CD4-positive, alpha-beta T cell (primary cell): Measurements from ENCODE around the gene CNOT6. TPM values are rescaled to one million over a fixed set of nuclear protein-coding genes. Genes with fewer than 3 reads are reported as not detected.

Source experiments
- ATAC-seq: fragments of 200-7000 bp; cut with Tn5 transposase; one replicate; pipeline ENCODE4 v1.10.0; 2022; ENCODE audit warnings: mild to moderate bottlenecking; ENCODE audit not compliant: poor library complexity
- CTCF ChIA-PET: fragments of 350-600 bp; sonication (Branson Sonifier 250); formaldehyde crosslinking; loops from one replicate; lab custom pipeline; 2021; ENCODE audit warnings: antibody characterized with exemption, inconsistent platforms; lab: Charles Lee
- POLR2A ChIA-PET: fragments of 350-600 bp; sonication (Branson Sonifier 250); formaldehyde crosslinking; loops from one replicate; lab custom pipeline; 2021; ENCODE audit warnings: antibody characterized with exemption, inconsistent platforms; lab: Charles Lee
- DNase-seq, 14 experiments: peaks; one replicate each; pipeline ENCODE4 v3.0.0-alpha.2; 2013 to 2020; ENCODE audit warnings: mixed read lengths in 2 of 14
- H3K27ac ChIP-seq, 2 donors: one replicate each; pipeline versions ENCODE4 v1.5.1 to v1.7.0; 2013; ENCODE audit warnings: low read length in 2 of 2, low read depth in 1 of 2, mild to moderate bottlenecking in 1 of 2
- H3K27me3 ChIP-seq, 2 experiments: 1 replicate in 1 of 2; 2 replicates in 1 of 2; pipeline versions ENCODE4 v1.6.1 to v1.7.0; 2013; ENCODE audit warnings: low read length in 2 of 2, control low read depth in 1 of 2, mild to moderate bottlenecking in 1 of 2, moderate library complexity in 1 of 2; ENCODE audit not compliant: insufficient read depth in 2 of 2, control insufficient read depth in 1 of 2
- H3K36me3 ChIP-seq: one replicate; pipeline ENCODE4 v1.6.1; 2013; ENCODE audit warnings: low read length, control low read depth; ENCODE audit not compliant: insufficient read depth
- H3K4me1 ChIP-seq: one replicate; pipeline ENCODE4 v1.6.1; 2013; ENCODE audit warnings: low read length, control low read depth; ENCODE audit not compliant: insufficient read depth
- H3K4me3 ChIP-seq: one replicate; pipeline ENCODE4 v1.5.1; 2013; ENCODE audit warnings: mild to moderate bottlenecking, low read length, moderate library complexity
- H3K9me3 ChIP-seq, 2 experiments: 1 replicate in 1 of 2; 2 replicates in 1 of 2; pipeline versions ENCODE4 v1.6.1 to v1.7.0; 2013; ENCODE audit warnings: low read length in 2 of 2, mild to moderate bottlenecking in 2 of 2, control low read depth in 1 of 2, moderate library complexity in 1 of 2; ENCODE audit not compliant: control insufficient read depth in 1 of 2, insufficient read depth in 1 of 2
- H3K27ac Mint-ChIP-seq: one replicate; pipeline ENCODE4 v1.8.0; 2020; ENCODE audit warnings: mixed read lengths
- H3K27me3 Mint-ChIP-seq: one replicate; pipeline ENCODE4 v1.8.0; 2021; ENCODE audit warnings: mixed read lengths
- H3K36me3 Mint-ChIP-seq: one replicate; pipeline ENCODE4 v1.8.0; 2021; ENCODE audit warnings: low read depth, mixed read lengths
- H3K4me1 Mint-ChIP-seq: one replicate; pipeline ENCODE4 v1.8.0; 2021; ENCODE audit warnings: low read depth, mixed read lengths
- H3K4me3 Mint-ChIP-seq: one replicate; pipeline ENCODE4 v1.8.0; 2020; ENCODE audit warnings: mild to moderate bottlenecking, mixed read lengths
- H3K9me3 Mint-ChIP-seq: one replicate; pipeline ENCODE4 v1.8.0; 2020; ENCODE audit warnings: mixed read lengths
- CTCF ChIP-seq: fragments of 200-600 bp; IDR thresholded peaks from one replicate; pipeline ENCODE4 v1.8.0; 2022; ENCODE audit warnings: antibody characterized with exemption, mild to moderate bottlenecking
- intact Hi-C, 2 experiments: fragments of 100-400 bp; cut with DNase I in 1 of 2; cut with micrococcal nuclease in 1 of 2; formaldehyde crosslinking; loops; one replicate each; pipeline versions ENCODE4 v1.15.1 to v1.9.0; 2023 to 2025; cut with DNase I, micrococcal nuclease
- total RNA-seq, 174 experiments: library from RNA in 2 of 174; stranded (reverse) in 2 of 174; gene quantifications; one replicate each; pipeline ENCODE4 v1.2.3 and lab custom pipeline; 2021 to 2026

Gene CNOT6
- total RNA-seq, 2 experiments from 2014 or later = 12.5 to 13.8 TPM

GRCh38 chr5:180623844-180624243 is 129.7 kb downstream of the CNOT6 start:
- Mint-ChIP-seq H3K4me3 (no peak overlapping the region), H3K36me3 (no peaks in the 10 kb centered on the region), H3K27ac (no peak overlapping the region), H3K27me3 (no peaks in the 10 kb centered on the region), H3K4me1 (peaks cover 12% of the 10 kb centered on the region), H3K9me3 (no peaks in the 10 kb centered on the region)
- ChIA-PET CTCF (no interaction called here), POLR2A (no interaction called here)
- H3K4me3 ChIP-seq = no peak overlapping the region
- no peaks in the 10 kb centered on the region for H3K9me3 ChIP-seq
- ATAC-seq = no peak
- DNase-seq = no peak
- intact Hi-C loops = no loop called here
- no peaks in the 10 kb centered on the region for H3K36me3 ChIP-seq
- no peak for TF ChIP-seq CTCF
- H3K4me1 ChIP-seq = peaks cover 11% of the 10 kb centered on the region
- H3K27ac ChIP-seq = no peak overlapping the region
- H3K27me3 ChIP-seq = no peaks in the 10 kb centered on the region

GRCh38 chr5:180624587-180624986 is 130.4 kb downstream of the CNOT6 start:
- Histone ChIP-seq H3K27me3 (no peaks in the 10 kb centered on the region), H3K27ac (no peak overlapping the region), H3K4me1 (peaks cover 11% of the 10 kb centered on the region), H3K4me3 (no peak overlapping the region), H3K36me3 (no peaks in the 10 kb centered on the region), H3K9me3 (no peaks in the 10 kb centered on the region)
- ATAC-seq (no peak), DNase-seq (no peak)
- TF ChIP-seq CTCF = no peak
- H3K36me3 Mint-ChIP-seq = no peaks in the 10 kb centered on the region
- ChIA-PET CTCF (no interaction called here), POLR2A (no interaction called here)
- peaks cover 12% of the 10 kb centered on the region for H3K4me1 Mint-ChIP-seq
- H3K4me3 Mint-ChIP-seq = no peak overlapping the region
- no peaks in the 10 kb centered on the region for H3K9me3 Mint-ChIP-seq
- intact Hi-C loops = no loop called here
- no peak overlapping the region for H3K27ac Mint-ChIP-seq
- no peaks in the 10 kb centered on the region for H3K27me3 Mint-ChIP-seq

- ChIA-PET POLR2A (no interaction called here), CTCF (no interaction called here)
- Histone ChIP-seq H3K36me3 (no peaks in the 10 kb centered on the region), H3K27ac (no peak overlapping the region), H3K4me1 (peaks cover 11% of the 10 kb centered on the region), H3K4me3 (no peak overlapping the region), H3K9me3 (no peaks in the 10 kb centered on the region), H3K27me3 (no peaks in the 10 kb centered on the region)
- Mint-ChIP-seq H3K36me3 (no peaks in the 10 kb centered on the region), H3K4me3 (no peak overlapping the region), H3K27me3 (no peaks in the 10 kb centered on the region), H3K27ac (no peak overlapping the region), H3K9me3 (no peaks in the 10 kb centered on the region), H3K4me1 (peaks cover 12% of the 10 kb centered on the region)
- TF ChIP-seq CTCF = no peak
- intact Hi-C loops = no loop called here
- ATAC-seq (no peak), DNase-seq (no peak)
Measured at GRCh38 chr5:180625125-180625790, 131.1 kb downstream of the CNOT6 start.
